Activated CD4-positive, CD25-positive, alpha-beta regulatory T cell (primary cell): ENCODE measurements around the gene HOXD1.

ENCODE experiments used
- DNase-seq, 4 experiments: peaks; one replicate each; lab custom pipeline; 2025; lab: John Stamatoyannopoulos, UW

HOXD1 gene

DNA sequence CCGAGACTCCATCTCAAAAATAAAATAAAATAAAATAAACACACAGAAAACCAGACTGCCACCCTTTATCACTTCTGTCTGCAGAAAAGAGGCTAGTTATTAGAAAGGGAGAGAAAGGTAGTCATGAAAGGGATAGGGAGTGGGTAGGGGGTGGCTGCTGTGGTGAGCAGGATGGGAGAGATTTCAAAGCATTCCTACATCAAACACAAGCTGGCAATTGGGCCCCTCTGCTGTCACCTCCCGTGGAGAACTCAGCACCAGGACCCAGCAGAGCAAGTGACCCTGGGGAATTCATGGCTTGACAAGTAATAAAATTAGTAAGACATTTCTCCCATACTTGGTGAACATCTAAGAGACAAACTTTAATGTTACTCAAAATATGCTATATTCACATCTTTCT, 3.7 kb upstream of the HOXD1 start:
- DNase-seq: no peak

DNA sequence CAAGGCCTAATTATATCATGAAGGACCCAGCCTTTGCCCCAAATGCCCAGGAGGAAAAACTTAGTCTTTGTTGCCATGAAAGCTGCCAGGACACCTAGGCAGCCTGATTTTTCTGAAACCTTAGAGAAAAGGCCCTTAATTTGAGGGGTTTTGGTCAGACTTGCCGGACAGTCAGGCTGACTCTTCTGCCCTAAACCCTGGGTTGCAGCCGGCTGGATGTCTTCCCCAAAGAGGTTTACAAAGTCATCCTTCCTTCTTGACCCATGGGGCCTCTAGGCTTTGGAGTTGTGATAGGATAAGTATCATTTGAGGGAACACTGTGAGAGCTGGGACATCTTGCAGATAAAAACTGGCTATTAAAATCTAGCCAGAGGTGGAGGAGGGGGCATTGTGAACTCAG, 2.4 kb upstream of the HOXD1 start:
- DNase-seq: no peak

DNA sequence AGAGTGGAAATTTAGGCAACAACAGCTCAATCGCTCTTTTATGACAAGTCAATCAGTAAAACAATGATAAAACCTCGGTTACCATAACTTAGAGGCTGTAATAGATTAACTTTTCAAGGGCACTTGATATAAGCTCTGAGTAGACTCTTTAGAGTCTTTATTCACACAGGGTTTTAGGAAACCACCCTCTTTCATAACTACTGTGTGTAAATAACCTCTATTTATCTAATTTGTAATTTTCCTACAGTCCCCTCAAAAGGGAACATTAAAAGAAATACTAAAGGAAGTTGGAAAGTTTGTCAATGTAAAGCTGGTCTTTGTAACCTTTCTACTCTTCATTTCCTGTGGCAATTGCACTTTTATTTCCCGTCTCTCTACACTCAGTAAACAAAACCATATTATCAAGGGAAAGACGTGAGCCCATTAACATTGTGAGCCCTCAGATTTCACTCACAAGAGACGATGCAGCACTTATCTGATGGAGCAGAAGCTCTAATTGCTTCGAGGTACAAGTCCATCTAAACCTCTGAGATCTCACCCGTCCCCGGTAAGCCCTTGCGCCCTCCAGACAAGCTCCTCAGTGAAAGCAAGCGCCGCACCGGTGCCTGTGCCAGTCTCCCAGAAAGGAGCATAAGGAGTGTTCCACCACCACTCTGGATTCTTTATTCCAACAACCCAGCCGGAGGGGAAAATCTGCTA, 1.1 kb upstream of the HOXD1 start:
- no peak for DNase-seq

DNA sequence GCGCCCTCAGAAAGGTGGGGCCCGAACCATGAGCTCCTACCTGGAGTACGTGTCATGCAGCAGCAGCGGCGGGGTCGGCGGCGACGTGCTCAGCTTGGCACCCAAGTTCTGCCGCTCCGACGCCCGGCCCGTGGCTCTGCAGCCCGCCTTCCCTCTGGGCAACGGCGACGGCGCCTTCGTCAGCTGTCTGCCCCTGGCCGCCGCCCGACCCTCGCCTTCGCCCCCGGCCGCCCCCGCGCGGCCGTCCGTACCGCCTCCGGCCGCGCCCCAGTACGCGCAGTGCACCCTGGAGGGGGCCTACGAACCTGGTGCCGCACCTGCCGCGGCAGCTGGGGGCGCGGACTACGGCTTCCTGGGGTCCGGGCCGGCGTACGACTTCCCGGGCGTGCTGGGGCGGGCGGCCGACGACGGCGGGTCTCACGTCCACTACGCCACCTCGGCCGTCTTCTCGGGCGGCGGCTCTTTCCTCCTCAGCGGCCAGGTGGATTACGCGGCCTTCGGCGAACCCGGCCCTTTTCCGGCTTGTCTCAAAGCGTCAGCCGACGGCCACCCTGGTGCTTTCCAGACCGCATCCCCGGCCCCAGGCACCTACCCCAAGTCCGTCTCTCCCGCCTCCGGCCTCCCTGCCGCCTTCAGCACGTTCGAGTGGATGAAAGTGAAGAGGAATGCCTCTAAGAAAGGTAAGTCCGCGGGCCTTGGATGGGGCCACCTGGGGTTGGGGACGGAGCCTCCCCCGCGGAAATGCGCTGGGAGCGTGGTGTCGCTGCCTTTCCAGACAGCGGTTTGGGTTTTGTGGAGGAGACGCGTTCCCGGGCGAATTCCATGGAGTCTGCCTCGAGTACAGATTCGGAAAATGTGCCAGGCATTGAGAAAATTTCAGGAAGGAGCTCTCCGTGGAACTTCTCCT, 559 bp downstream of the HOXD1 start:
- no peak for DNase-seq

DNA sequence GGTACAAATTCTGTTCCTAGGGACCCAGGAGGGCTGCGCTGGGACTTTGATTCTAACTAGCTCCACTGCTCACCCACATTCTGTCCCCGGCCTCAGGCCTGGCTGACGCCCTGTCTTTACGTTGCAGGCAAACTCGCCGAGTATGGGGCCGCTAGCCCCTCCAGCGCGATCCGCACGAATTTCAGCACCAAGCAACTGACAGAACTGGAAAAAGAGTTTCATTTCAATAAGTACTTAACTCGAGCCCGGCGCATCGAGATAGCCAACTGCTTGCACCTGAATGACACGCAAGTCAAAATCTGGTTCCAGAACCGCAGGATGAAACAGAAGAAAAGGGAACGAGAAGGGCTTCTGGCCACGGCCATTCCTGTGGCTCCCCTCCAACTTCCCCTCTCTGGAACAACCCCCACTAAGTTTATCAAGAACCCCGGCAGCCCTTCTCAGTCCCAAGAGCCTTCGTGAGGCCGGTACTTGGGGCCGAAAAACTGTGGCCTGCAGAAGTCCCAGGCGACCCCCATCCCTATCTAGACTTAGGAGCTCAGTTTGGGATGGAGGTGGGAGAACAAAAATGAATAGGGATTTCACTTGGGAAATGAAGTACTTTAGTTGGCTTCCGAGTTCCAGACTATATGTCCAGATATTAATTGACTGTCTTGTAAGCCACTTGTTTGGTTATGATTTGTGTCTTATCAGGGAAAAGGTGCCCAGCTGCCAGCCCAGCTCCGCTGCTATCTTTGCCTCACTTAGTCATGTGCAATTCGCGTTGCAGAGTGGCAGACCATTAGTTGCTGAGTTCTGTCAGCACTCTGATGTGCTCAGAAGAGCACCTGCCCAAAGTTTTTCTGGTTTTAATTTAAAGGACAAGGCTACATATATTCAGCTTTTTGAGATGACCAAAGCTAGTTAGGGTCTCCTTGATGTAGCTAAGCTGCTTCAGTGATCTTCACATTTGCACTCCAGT, 1.5 kb downstream of the HOXD1 start:
- no peak for DNase-seq

DNA sequence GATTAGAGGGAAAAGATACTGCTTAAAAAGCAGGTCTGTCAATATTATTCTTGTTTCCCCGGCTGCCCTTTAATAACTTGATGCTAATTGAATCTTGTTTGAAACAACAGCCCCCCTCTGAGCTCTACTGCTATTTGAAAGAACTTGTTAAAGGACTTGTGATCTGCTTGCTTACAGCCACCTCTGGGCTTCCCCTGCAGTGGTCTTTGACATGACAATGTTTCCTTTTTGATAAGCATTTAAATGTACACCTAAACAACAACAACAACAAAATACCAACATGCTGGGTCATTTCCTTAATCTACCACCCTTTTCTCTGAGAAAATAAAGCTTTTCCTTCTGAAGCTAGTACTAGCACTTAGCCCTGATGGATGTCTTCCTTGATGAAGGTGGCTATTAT, 3.9 kb downstream of the HOXD1 start:
- no peak for DNase-seq

DNA sequence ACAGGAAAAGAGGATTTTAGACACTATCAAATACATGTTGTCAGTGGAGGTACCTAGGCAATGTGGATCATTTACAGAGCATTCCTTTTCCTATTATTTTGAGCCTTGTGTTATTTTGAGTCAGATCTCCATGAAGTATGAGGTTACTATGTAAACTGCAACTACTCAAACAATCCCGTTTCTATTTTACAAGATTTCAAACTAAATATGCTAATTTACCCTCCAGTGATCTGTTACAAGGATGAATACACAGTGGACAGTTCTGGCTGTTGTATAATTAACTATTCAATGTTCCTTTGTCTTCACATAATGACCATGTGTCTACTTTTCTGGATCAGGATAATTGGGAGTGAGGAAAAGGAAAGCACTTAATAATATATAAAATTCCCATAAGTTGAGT, 4.6 kb downstream of the HOXD1 start:
- DNase-seq: no peak

DNA sequence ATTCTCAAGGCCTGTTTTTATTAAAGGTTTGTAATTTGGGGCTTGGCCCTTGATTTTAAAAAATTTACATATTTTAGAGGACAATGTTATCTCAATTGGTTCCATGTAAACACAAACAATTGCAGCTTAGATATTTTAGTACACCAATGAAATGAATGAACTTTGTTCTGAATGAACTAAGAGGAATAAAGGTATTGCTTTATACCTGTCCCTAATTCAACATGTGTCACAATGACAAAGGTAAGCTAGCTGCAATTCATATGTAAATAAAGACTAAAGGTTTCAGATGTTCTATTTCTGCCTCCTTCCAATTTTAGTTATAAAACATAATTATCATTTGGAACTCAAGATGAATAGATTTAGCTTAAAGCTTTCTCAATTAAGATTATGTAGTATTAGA, 11.4 kb downstream of the HOXD1 start:
- DNase-seq: no peak

DNA sequence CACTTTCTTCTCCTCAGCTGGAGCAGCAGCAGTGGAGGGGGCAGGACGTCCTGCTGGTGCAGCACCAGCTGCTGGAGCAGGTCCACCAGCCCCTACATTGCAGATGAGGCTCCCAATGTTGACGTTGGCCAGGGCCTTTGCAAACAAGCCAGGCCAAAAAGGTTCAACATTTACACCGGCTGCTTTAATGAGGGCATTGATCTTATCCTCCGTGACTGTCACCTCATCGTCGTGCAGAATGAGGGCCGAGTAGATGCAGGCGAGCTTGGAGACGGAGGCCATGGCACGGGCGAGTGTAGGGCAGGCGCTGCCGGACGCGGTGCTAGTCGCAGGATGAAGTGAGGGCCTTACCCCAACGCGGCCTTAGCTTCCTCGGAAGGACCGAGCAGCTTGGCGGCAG, 12.5 kb downstream of the HOXD1 start:
- DNase-seq: no peak

DNA sequence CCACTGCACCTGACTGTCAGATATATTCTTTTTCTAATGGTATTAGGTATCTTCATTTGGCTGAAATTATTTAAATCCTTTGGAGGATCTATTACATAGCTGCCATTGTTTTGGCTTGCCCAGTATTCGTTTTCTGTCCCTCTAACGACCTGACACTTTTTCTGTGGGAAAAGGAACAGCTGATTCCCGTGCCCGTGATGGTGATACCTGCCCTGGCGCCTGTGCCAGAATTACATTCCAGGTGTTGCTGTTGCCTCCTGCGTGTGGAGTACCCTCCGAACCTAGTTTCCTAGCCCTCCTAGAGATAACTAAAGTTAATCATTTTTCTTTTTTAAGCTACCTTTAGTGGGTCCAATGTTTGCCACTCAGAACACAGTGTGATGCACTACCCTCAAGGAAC, 14.0 kb downstream of the HOXD1 start:
- no peak for DNase-seq

DNA sequence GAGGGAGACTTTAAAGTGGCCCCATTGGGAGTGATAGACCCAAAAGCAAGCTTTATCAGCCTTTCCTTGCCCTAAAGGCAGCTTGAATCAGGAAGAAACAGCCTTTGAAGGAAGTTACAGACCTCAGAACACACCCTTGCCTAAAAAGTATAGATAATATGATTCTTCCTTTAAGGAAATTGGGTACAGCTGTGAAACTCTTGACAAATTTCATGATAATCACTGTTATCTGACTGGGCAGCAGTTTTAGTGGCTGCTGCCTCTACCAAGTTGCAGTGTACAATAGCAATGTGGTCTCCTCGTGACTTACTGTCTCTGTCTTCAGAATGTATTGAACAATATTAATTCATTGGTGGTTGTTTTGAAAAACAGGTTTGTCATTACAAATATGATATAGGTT, 16.7 kb downstream of the HOXD1 start:
- DNase-seq: no peak

DNA sequence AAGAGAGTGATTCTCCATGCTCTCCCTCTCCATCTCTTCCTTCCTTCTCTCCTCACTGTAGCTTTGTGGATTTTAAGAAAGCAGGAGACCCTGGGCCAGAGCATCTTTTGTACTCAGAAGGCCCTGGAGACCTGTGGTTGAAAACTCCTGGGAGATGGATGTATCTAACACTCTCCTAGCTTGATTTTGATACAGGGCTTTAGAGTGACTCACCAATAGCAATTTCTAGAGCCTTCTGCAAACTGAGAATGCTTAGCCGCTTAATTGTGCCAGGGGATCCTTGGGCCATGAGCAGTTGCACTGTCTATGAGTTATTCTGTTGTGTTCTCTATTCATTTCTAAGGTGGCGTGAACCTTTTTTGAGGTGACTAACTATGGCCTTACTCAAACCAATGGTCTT, 17.7 kb downstream of the HOXD1 start:
- DNase-seq: no peak

DNA sequence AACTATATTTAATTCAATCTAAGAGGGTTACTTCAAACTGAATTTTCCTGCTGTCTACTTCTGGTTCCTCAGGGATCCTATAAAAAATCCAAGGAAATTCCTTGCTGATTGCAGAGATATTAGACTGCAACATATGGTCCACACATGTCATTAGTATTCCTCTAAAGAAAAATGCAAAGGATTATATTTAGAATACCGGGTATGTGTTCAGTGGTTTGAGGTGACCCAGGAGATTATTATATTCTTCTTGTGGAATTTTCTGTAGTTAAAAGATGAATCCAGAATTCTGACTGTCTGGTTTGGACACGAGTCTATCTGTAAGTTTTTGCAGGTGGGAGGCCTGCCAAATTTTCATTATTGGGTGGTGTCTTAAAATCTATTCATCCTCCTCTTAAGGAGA, 18.2 kb downstream of the HOXD1 start:
- no peak for DNase-seq

DNA sequence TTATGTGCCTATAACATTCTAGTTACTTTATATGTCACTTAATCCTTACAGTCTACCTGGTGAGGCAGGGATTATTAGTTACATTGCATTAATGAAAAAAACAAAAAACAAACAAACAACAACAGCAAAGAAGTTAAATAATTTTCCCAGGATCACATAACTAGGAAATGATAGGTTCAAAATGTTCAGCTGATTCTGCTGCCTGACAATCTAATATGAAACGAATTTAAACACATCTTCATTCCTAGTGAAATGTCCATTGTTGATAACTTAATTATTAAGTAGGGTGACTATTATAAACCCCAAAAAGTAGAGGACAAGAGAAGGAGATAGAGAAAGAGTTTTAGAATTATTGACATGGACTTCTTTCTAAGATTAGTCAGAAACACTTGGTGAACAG, 22.6 kb downstream of the HOXD1 start:
- no peak for DNase-seq

DNA sequence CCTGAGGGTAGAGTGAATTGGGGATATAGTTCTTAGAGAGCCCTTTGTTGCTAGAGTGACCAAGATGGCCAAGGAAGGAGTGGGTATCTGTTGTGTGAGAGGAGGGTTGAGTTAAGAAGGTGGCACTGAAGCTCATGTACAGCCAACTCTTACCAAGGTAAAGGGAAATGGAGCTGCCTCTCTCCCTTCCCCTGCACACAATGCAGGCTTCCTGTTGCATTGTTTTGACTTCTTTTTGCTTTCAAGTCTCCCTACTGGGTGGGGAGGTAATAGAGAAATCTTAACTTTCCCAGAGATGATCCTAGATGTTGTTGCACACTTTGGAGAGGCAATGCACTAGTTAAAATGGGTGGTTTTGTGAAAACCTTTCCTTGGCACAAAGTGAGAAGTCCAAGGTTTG, 23.8 kb downstream of the HOXD1 start:
- no peak for DNase-seq

DNA sequence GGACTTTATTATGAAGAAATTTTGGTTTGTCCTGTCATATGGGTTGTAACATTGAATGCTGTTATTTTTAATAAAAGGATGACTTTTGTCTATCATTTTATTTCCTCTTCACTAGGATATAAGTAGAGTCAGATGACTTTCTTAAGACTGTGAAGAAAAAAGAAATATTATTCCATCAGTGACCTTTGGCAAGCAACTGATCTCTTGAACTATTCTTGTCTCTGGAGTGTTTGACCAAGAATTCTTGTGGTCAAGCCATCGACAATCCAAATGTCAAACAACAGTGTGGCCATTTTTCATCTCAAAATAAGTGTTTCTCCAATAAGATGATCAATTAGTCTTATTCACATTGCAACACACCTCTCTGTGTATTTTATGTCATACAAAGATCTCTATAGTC, 24.9 kb downstream of the HOXD1 start:
- no peak for DNase-seq

DNA sequence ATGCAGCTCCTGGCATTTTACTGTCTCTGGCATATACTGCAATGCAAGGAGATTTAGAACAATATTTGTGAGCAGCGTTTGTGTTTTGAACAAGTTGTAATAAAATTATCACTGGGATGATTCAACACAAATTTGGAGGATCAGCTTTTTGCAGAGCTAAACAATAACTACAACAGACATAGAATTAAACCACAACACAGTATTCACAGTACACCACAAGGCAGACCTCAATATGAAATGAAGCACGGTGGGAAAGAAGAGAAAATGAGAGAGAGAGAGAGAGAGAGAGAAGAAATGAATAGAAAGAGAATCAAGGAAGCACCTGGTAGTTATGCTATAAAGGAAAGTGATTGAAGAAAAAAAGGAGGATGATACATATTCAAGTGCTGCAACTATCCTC, 39.4 kb downstream of the HOXD1 start:
- no peak for DNase-seq

DNA sequence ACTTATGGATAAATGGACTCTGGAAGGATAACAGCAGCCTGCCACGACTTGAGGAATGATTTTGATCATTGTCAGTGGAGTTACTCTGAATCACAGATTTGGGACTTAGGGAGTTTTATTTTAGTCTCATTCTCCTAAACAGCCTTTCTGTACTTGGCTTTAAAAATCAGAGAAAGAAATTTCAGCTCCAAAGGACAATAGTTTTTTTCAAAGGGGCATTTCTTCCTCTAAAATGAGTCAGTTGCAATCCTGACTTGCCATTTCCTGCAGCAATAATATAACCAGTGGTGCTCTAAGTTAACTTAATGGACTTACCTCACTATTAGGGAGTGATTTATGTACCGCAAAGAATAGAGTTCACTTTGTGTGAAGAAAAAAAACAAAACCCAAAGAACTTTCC, 45.7 kb downstream of the HOXD1 start:
- DNase-seq: no peak

DNA sequence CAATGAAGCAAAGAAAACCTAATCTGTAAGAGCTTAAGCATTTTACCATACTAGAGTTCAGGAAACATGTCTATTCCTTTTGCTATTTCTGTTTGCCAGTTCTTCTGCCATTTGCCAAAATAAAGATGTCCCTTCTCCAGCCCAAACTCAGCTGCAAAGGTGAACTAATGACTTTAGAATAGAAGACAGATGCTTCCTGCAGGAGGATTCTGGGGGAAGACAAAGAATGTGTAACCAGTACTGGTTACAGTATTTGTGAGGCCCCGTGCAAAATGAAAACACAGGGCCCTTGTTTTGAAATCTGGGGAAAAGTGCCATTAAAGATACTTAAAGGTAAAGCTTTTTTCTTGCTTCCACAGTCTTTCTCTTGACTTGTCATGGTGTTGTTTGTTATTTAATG, 46.5 kb downstream of the HOXD1 start:
- no peak for DNase-seq

DNA sequence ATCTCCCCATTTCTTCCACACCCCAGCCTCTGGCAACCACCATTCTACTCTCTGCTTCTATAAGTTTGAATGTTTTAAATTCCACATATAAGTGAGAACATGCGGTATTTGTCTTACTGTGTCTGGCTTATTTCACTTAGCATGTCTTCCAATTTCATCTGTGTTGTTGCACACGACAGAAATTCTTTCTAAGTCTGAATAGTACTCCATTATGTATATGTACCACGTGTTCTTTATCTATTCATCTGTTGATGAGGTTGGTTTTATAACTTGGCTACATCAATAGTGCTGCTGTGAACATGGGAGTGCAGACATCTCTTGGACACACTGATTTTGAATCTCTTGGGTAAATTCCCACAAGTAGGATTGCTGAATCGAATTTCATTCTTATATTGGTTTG, 49.0 kb downstream of the HOXD1 start:
- DNase-seq: no peak

DNA sequence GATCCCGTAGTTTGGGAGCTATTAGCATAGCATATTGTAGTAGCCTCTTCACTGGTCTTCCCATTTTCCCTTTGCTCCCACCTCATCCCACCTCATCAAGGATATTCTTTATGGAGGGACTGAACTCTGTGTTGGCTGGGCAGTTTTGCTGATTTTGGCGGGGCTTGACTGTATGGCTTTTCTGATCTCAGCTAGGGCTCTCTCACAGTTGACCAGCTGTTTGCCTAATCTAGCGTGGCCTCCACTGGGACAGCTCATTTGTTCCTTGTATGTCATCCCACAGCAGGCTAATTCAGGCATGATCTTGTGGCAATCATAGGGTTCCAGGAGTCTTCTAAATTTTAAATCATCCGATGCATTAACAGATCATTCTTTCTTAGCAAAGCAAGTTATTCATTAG, 50.6 kb downstream of the HOXD1 start:
- DNase-seq: no peak

DNA sequence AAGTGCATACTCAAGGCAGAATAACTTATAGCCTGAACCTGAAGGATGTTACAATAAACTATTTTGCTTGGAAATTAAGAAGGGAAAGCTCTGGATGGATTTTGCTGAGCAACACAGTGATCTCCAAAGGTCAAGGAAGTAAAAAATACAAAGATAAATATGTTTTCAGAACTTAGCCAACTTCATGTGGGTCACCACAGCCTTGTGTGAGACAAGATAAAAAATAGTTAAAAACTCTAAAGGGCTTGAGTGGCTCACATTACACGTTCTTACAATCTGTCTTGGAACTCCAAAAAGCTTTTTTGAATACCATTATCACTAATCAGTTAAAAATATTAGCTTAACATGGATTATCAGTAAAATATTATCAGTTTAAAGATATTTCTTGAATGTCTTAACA, 51.8 kb downstream of the HOXD1 start:
- no peak for DNase-seq
